ENCODE data around the gene UBE2F.

GRCh38 chr2:238042849-238043584, 76.2 kb downstream of the UBE2F start:
- TF ChIP-seq, protein P1, sequence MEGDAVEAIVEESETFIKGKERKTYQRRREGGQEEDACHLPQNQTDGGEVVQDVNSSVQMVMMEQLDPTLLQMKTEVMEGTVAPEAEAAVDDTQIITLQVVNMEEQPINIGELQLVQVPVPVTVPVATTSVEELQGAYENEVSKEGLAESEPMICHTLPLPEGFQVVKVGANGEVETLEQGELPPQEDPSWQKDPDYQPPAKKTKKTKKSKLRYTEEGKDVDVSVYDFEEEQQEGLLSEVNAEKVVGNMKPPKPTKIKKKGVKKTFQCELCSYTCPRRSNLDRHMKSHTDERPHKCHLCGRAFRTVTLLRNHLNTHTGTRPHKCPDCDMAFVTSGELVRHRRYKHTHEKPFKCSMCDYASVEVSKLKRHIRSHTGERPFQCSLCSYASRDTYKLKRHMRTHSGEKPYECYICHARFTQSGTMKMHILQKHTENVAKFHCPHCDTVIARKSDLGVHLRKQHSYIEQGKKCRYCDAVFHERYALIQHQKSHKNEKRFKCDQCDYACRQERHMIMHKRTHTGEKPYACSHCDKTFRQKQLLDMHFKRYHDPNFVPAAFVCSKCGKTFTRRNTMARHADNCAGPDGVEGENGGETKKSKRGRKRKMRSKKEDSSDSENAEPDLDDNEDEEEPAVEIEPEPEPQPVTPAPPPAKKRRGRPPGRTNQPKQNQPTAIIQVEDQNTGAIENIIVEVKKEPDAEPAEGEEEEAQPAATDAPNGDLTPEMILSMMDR (IDR thresholded peaks at IDR 0.05), result peak in 4 of 7 experiments; percentile 2 to 33 (median 18)
- peak in 1 of 3 donors; percentile 5 for TF ChIP-seq POLR2A (IDR thresholded peaks at IDR 0.05)
